SK-N-SH treated with all-trans-retinoic acid at 6 μM for 48 hours (cell line): ENCODE results near the gene GPNMB.

Experiments used
- ATAC-seq: fragments of 200-7000 bp; cut with Tn5 transposase; 3 replicates; pipeline ENCODE4 v1.9.1; 2020; ENCODE audit warnings: mild to moderate bottlenecking, moderate library complexity
- ARNTL ChIP-seq: fragments of 450-650 bp; formaldehyde crosslinking; IDR thresholded peaks from 2 replicates; pipeline ENCODE4 v1.5.0; 2020; ENCODE audit warnings: low read depth, mild to moderate bottlenecking, moderate library complexity, borderline replicate concordance
- BACH2 ChIP-seq: fragments of 250-450 bp; sonication (Bioruptor Pico); IDR thresholded peaks from 2 replicates; pipeline ENCODE4 v1.9.0; 2021; ENCODE audit warnings: mild to moderate bottlenecking, borderline replicate concordance
- CREB5 ChIP-seq: fragments of 250-450 bp; sonication (Bioruptor Pico); IDR thresholded peaks from 2 replicates; pipeline ENCODE4 v1.5.1; 2020; ENCODE audit warnings: low read depth, mild to moderate bottlenecking, moderate library complexity
- CSRNP3 ChIP-seq: fragments of 250-450 bp; sonication (Bioruptor Pico); IDR thresholded peaks from 2 replicates; pipeline ENCODE4 v1.5.1; 2021; ENCODE audit warnings: mild to moderate bottlenecking, moderate library complexity
- GLIS3 ChIP-seq: fragments of 250-450 bp; sonication (Bioruptor Pico); IDR thresholded peaks from 2 replicates; pipeline ENCODE4 v1.5.0; 2020; ENCODE audit warnings: mild to moderate bottlenecking, moderate library complexity
- ISL1 ChIP-seq: fragments of 250-450 bp; sonication (Bioruptor Pico); IDR thresholded peaks from 2 replicates; pipeline ENCODE4 v2.1.2; 2022; ENCODE audit warnings: mild to moderate bottlenecking, moderate library complexity
- PATZ1 ChIP-seq: fragments of 250-450 bp; sonication (Bioruptor Pico); IDR thresholded peaks from 2 replicates; pipeline ENCODE4 v1.8.0; 2020; ENCODE audit warnings: mild to moderate bottlenecking, moderate library complexity, borderline replicate concordance
- PPARA ChIP-seq: fragments of 250-450 bp; sonication (Bioruptor Pico); IDR thresholded peaks from 2 replicates; pipeline ENCODE4 v1.5.0; 2020; ENCODE audit warnings: mild to moderate bottlenecking, borderline replicate concordance
- RARB ChIP-seq: fragments of 250-450 bp; sonication (Bioruptor Pico); IDR thresholded peaks from 2 replicates; pipeline ENCODE4 v1.8.0; 2021; ENCODE audit warnings: mild to moderate bottlenecking, moderate library complexity
- SNAI2 ChIP-seq: fragments of 250-450 bp; sonication (Bioruptor Pico); IDR thresholded peaks from 2 replicates; pipeline ENCODE4 v1.5.0; 2020; ENCODE audit warnings: mild to moderate bottlenecking, moderate library complexity
- TCF4 ChIP-seq: fragments of 250-450 bp; sonication (Bioruptor Pico); IDR thresholded peaks from 2 replicates; pipeline ENCODE4 v1.8.0; 2021; ENCODE audit warnings: mild to moderate bottlenecking, moderate library complexity, borderline replicate concordance
- TOX ChIP-seq: fragments of 250-450 bp; sonication (Bioruptor Pico); IDR thresholded peaks from 2 replicates; pipeline ENCODE4 v1.8.0; 2021; ENCODE audit warnings: mild to moderate bottlenecking, moderate library complexity, borderline replicate concordance
- TSHZ2 ChIP-seq: fragments of 250-450 bp; sonication (Bioruptor Pico); IDR thresholded peaks from 2 replicates; pipeline ENCODE4 v1.5.0; 2020; ENCODE audit warnings: mild to moderate bottlenecking, moderate library complexity
- ZC3H10 ChIP-seq: fragments of 250-450 bp; sonication (Bioruptor Pico); IDR thresholded peaks from 2 replicates; pipeline ENCODE4 v1.5.1; 2021; ENCODE audit warnings: mild to moderate bottlenecking, moderate library complexity
- ZFP30 ChIP-seq: fragments of 450-650 bp; formaldehyde crosslinking; IDR thresholded peaks from 2 replicates; pipeline ENCODE4 v1.5.0; 2022; ENCODE audit warnings: mild to moderate bottlenecking, moderate library complexity
- ZNF565 ChIP-seq: fragments of 450-650 bp; formaldehyde crosslinking; conservative IDR thresholded peaks from 2 replicates; pipeline ENCODE4 v1.5.0; 2020; ENCODE audit warnings: low read depth, mild to moderate bottlenecking, moderate library complexity
- ZNF70 ChIP-seq: fragments of 450-650 bp; formaldehyde crosslinking; IDR thresholded peaks from 2 replicates; pipeline ENCODE4 v1.5.0; 2020; ENCODE audit warnings: mild to moderate bottlenecking, moderate library complexity
- ZNF8 ChIP-seq: fragments of 450-650 bp; formaldehyde crosslinking; IDR thresholded peaks from 2 replicates; pipeline ENCODE4 v1.5.0; 2020; ENCODE audit warnings: mild to moderate bottlenecking, moderate library complexity

GPNMB gene

GRCh38 chr7:23208316-23208715 is 38.3 kb upstream of the GPNMB start:
- TF ChIP-seq TCF4 (CRISPR knock-in tag) (no peak), ARNTL (CRISPR knock-in tag) (no peak), ZNF70 (no peak), ISL1 (no peak), PPARA (no peak), CSRNP3 (CRISPR knock-in tag) (no peak), ZNF565 (CRISPR knock-in tag) (no peak), CREB5 (CRISPR knock-in tag) (no peak), ZNF8 (CRISPR knock-in tag) (no peak)
- TF ChIP-seq, all 23 proteins: peak for 0
- no peak for ATAC-seq

GRCh38 chr7:23210506-23210905 is 36.1 kb upstream of the GPNMB start:
- no peak for ATAC-seq
- TF ChIP-seq TOX (no peak), ZFP30 (no peak), ZNF8 (CRISPR knock-in tag) (no peak), TCF4 (CRISPR knock-in tag) (no peak), CSRNP3 (CRISPR knock-in tag) (no peak), GLIS3 (no peak), ARNTL (CRISPR knock-in tag) (no peak), CREB5 (CRISPR knock-in tag) (no peak), PATZ1 (no peak), SNAI2 (CRISPR knock-in tag) (no peak), ISL1 (no peak), ZC3H10 (CRISPR knock-in tag) (no peak), RARB (CRISPR knock-in tag) (no peak)

- TF ChIP-seq ZFP30 (no peak), RARB (CRISPR knock-in tag) (no peak), PATZ1 (no peak)
- ATAC-seq, result no peak
Observed at GRCh38 chr7:23211589-23211988, 35.0 kb upstream of the GPNMB start.

- no peak for ATAC-seq
- no peak for TF ChIP-seq ISL1
- no peak for TF ChIP-seq ZNF8 (CRISPR knock-in tag)
- no peak for TF ChIP-seq BACH2 (CRISPR knock-in tag)
- TF ChIP-seq RARB (CRISPR knock-in tag), result no peak
- TF ChIP-seq TSHZ2 (CRISPR knock-in tag), result no peak
- no peak for TF ChIP-seq CSRNP3 (CRISPR knock-in tag)
- TF ChIP-seq, all 23 proteins: peak for 0
Observed at GRCh38 chr7:23212395-23212794, 34.2 kb upstream of the GPNMB start.
